Measurements from ENCODE around the gene NOP56. TPM values are rescaled to one million over a fixed set of nuclear protein-coding genes. Genes with fewer than 3 reads are reported as not detected.

NOP56 gene
- total RNA-seq, 3 donors from 2014 or later = 1,094 to 1,238 (median 1,145) TPM

DNA sequence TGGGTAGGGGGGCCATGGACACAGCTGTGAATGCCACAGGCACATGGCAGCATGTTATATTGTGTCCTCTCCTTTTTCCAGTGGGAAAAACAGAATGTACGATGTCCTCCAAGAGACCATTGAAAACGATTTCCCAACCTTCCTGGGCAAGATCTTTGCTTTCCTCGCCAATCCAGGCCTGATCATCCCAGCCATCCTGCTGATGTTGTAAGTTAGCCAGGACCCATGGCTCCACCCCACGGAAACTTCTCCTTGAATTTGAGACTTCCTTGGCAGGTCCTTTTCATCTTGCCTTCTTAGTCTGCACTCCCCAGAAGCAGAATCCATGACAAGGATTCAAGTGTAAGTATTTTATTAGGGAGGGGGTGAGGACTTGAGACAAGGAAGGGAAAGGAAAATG lies 28.2 kb upstream of the NOP56 start:
- DNase-seq (no peak), ATAC-seq (no peak)
- H3K36me3 Mint-ChIP-seq (ENCODE audit: insufficient read depth) = no peaks in the 10 kb centered on the region
- peaks cover 13% of the 10 kb centered on the region for H3K9me3 Mint-ChIP-seq
- no peaks in the 10 kb centered on the region for H3K4me1 Mint-ChIP-seq (ENCODE audit: low read depth)
- peaks cover 30% of the 10 kb centered on the region for H3K27me3 Mint-ChIP-seq (ENCODE audit: low read depth)
- no peak overlapping the region for H3K4me3 Mint-ChIP-seq

DNA sequence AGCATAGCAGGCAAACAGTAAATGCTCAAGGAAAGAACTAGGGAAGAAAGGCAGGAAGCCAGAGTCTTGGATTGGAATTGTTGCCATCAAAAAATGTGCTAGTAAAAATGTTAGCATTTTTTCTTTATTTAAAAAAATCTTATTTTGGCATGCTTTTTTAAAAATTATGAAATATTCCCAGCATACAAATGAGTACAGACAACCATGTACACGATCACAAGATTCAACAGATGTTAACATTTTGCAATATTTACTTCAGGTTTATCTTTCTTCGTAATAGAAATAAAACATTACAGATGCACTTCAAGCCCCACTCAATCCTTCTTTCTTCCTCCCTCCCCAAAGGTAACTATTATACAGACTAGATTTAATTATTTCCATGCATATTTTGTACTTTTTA lies 27.4 kb upstream of the NOP56 start:
- H3K4me1 Mint-ChIP-seq (ENCODE audit: low read depth) = no peaks in the 10 kb centered on the region
- no peak for DNase-seq
- peaks cover 22% of the 10 kb centered on the region for H3K27me3 Mint-ChIP-seq (ENCODE audit: low read depth)
- peaks cover 16% of the 10 kb centered on the region for H3K9me3 Mint-ChIP-seq
- ATAC-seq = no peak
- no peak overlapping the region for H3K4me3 Mint-ChIP-seq
- no peaks in the 10 kb centered on the region for H3K36me3 Mint-ChIP-seq (ENCODE audit: insufficient read depth)

DNA sequence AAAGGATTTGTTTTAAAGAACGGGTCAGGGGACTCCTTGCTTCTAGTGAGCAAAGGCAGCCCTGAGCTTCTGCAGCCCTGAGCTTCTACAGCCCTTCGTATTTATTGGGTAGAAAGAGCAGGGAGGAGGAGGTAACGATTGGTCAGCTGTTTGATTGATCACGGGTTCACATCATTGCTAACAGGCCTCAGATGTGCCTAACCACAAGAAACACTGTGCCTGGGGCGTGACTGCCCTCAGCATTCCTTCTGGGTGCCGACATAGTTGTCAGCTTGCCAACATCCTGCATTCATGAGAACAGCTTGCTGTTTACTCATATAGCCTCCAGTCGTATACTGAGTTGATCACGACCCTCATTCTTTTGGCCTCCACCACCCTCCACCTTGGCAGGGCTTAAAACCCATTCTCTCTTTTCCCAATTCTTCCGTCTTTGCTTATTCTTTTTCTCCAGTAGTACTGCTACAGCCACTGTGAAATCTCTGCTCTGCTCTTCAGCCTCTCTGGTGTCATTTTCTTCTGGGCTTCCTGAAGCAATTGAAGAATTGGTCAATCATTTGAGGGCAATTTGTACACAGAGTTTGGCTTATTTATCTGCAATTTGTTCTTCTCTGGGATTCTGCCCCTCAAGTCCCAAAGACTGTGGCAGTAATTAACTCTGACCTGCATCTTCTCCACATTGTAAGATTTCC lies 25.4 kb upstream of the NOP56 start:
- H3K27me3 Mint-ChIP-seq (ENCODE audit: low read depth) = peaks cover 21% of the 10 kb centered on the region
- no peaks in the 10 kb centered on the region for H3K4me1 Mint-ChIP-seq (ENCODE audit: low read depth)
- peaks cover 1% of the 10 kb centered on the region for H3K36me3 Mint-ChIP-seq (ENCODE audit: insufficient read depth)
- ATAC-seq (no peak), DNase-seq (no peak)
- H3K9me3 Mint-ChIP-seq = peaks cover 33% of the 10 kb centered on the region
- no peak overlapping the region for H3K4me3 Mint-ChIP-seq

DNA sequence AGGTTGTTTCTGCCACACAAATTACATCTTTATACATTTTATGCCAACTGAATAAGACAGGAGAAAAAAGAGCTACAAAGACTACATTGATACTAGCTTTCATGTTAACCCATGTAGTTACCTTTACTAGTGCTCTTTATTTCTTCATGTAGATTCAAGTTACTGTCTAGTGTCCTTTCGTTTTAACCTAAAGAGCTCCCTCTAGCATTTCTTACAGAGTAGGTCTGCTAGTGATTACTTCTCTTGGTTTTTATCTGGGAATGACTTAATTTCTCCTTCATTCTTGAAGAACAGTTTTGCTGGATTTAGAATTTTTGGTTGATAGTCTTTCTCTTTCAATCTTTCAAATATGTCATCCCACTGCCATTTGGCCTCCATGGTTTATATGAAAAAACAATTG lies 21.2 kb upstream of the NOP56 start:
- H3K4me1 Mint-ChIP-seq (ENCODE audit: low read depth) = no peaks in the 10 kb centered on the region
- H3K9me3 Mint-ChIP-seq = peaks cover 28% of the 10 kb centered on the region
- H3K36me3 Mint-ChIP-seq (ENCODE audit: insufficient read depth) = peaks cover 1% of the 10 kb centered on the region
- DNase-seq (no peak), ATAC-seq (no peak)
- no peak overlapping the region for H3K4me3 Mint-ChIP-seq
- H3K27me3 Mint-ChIP-seq (ENCODE audit: low read depth) = peaks cover 18% of the 10 kb centered on the region

DNA sequence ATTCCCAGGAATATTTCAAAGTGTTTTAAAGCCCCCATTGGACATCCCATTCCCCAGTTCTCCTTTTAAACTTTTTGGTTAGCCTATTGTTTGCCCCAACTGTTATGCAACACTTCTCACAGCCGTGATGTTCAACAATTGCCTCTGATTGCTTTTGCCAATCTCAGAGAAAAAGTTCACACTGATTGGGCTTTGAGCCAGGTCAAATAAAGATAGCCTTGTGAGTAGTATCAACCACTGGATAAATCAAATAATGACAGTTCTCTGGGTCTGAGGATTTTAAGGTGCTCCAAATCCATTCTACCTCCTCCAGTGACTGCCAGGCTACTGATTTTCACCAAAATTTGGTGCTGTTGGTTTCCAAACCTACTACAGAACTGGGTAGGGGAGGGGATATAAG lies 19.1 kb upstream of the NOP56 start:
- ATAC-seq (no peak), DNase-seq (no peak)
- Mint-ChIP-seq H3K27me3 (ENCODE audit: low read depth) (peaks cover 14% of the 10 kb centered on the region), H3K4me3 (no peak overlapping the region), H3K4me1 (ENCODE audit: low read depth) (no peaks in the 10 kb centered on the region), H3K9me3 (peaks cover 21% of the 10 kb centered on the region), H3K36me3 (ENCODE audit: insufficient read depth) (peaks cover 1% of the 10 kb centered on the region)

DNA sequence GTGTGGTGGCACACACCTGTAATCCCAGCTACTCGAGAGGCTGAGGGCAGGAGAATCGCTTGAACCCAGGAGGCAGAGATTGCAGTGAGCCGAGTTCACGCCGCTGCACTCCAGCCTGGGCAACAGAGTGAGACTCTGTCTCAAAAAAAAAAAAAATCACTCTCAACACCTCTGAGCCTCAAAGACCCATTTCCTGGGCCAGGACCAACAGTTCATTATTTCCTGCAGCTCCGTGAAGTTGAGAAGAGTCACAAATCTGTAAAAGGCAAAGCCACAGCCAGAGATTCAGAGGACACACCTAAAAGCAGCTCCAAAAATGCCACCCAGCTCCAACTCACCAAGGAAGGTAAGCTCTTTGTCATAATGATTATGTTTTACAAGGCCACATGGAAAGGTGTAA lies 15.2 kb upstream of the NOP56 start:
- Mint-ChIP-seq H3K36me3 (ENCODE audit: insufficient read depth) (no peaks in the 10 kb centered on the region), H3K4me3 (no peak overlapping the region), H3K9me3 (no peaks in the 10 kb centered on the region), H3K27me3 (ENCODE audit: low read depth) (peaks cover 6% of the 10 kb centered on the region), H3K4me1 (ENCODE audit: low read depth) (no peaks in the 10 kb centered on the region)
- DNase-seq (no peak), ATAC-seq (no peak)

DNA sequence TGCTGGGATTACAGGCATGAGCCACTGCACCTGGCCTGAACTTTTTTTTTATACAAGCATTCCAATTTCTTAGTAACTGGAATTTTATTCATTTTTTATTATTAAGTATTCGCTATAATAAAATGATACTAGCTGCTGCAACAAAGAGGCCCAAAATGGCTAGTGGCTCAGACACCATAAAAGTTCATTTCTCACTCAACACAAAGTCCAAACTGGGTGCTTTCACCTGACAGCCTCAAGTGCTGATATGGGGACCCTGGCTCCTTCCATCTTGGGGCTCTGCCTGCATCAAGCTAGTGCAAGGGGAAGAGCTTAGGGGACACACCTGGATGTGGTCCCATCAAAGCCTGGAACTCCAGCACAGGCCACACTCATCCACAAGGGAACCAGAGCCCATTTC lies 12.2 kb upstream of the NOP56 start:
- H3K9me3 Mint-ChIP-seq = no peaks in the 10 kb centered on the region
- no peak for DNase-seq
- no peaks in the 10 kb centered on the region for H3K27me3 Mint-ChIP-seq (ENCODE audit: low read depth)
- no peak for ATAC-seq
- no peaks in the 10 kb centered on the region for H3K4me1 Mint-ChIP-seq (ENCODE audit: low read depth)
- peaks cover 3% of the 10 kb centered on the region for H3K36me3 Mint-ChIP-seq (ENCODE audit: insufficient read depth)
- no peak overlapping the region for H3K4me3 Mint-ChIP-seq

DNA sequence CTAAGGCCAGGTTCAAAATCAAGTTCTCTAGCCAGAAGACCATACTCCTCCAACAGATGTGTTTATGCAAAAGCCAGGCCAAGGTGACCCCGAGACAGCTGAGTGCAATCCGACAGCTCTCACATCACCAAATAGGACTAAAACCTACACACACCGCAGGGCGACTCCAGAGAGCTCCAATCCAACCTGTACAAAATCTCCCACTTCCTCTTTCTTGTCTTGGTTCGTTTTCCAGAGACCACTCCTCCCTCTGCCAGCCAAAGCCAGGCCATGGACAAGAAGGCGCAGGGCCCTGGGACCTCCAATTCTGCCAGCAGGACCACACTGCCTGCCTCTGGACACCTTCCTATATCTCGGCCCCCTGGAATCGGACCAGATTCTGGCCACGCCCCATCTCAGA lies 11.5 kb upstream of the NOP56 start:
- no peak overlapping the region for H3K4me3 Mint-ChIP-seq
- ATAC-seq (no peak), DNase-seq (no peak)
- H3K36me3 Mint-ChIP-seq (ENCODE audit: insufficient read depth) = peaks cover 3% of the 10 kb centered on the region
- no peaks in the 10 kb centered on the region for H3K4me1 Mint-ChIP-seq (ENCODE audit: low read depth)
- H3K27me3 Mint-ChIP-seq (ENCODE audit: low read depth) = no peaks in the 10 kb centered on the region
- H3K9me3 Mint-ChIP-seq = no peaks in the 10 kb centered on the region

DNA sequence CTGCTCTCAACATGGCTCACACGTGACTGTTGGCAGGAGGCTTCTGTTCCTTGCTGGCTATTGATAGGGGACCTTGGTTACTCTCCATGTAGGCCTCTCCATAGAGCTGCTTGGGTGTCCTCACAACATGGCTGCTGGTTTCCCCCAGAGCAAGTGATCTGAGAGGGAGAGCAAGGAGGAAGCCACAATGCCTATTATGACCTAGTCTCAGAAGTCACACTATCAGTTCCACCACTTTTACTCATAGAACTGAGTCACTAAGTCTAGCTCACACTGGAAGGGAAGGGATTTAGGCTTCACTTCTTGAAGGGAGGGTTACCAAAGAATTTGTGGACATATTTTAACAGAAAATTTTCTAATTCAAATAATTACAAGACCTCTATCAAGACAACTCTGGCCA lies 8.7 kb upstream of the NOP56 start:
- Mint-ChIP-seq H3K4me1 (ENCODE audit: low read depth) (no peaks in the 10 kb centered on the region), H3K27me3 (ENCODE audit: low read depth) (no peaks in the 10 kb centered on the region), H3K9me3 (no peaks in the 10 kb centered on the region), H3K4me3 (no peak overlapping the region), H3K36me3 (ENCODE audit: insufficient read depth) (peaks cover 3% of the 10 kb centered on the region)
- DNase-seq (no peak), ATAC-seq (no peak)

DNA sequence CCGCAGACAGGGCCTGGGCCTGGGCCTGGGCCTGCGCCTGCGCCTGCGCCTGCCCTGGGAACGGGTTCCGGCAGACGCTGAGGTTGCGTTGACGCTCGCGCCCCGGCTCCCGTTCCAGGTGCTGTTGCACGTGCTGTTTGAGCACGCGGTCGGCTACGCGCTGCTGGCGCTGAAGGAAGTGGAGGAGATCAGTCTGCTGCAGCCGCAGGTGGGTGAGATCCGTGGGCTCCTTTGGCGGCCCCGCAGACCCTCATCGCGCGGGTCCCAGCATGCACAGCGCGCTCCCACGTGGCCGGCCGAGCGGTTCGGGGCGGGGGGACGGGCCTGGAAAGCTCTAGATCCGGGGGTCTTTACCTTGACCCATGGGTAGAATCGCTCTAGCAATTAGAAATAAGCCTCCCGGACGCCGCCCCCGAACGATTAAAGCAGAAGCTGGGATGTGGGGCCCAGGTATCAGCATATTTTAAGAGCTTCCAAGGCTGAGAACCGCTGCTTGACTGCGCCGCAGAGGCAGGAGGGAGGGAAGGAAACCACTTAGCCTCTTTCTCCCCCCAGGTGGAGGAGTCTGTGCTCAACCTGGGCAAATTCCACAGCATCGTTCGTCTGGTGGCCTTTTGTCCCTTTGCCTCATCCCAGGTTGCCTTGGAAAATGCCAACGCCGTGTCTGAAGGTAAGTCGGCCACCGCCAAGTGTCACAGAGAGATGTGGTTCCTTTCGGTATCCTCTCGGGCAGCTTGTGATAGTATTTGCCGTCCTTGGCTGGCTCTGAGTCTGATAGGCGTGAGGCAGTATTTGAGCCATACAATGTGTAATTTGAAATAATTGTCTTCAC lies 508 bp downstream of the NOP56 start:
- Mint-ChIP-seq H3K27me3 (ENCODE audit: low read depth) (no peaks in the 10 kb centered on the region), H3K4me3 (peak overlapping the region; percentile 89), H3K4me1 (ENCODE audit: low read depth) (peaks cover 43% of the 10 kb centered on the region), H3K9me3 (no peaks in the 10 kb centered on the region), H3K36me3 (ENCODE audit: insufficient read depth) (peaks cover 43% of the 10 kb centered on the region)
- peak; percentile 47 to 53 for ATAC-seq
- DNase-seq = no peak

DNA sequence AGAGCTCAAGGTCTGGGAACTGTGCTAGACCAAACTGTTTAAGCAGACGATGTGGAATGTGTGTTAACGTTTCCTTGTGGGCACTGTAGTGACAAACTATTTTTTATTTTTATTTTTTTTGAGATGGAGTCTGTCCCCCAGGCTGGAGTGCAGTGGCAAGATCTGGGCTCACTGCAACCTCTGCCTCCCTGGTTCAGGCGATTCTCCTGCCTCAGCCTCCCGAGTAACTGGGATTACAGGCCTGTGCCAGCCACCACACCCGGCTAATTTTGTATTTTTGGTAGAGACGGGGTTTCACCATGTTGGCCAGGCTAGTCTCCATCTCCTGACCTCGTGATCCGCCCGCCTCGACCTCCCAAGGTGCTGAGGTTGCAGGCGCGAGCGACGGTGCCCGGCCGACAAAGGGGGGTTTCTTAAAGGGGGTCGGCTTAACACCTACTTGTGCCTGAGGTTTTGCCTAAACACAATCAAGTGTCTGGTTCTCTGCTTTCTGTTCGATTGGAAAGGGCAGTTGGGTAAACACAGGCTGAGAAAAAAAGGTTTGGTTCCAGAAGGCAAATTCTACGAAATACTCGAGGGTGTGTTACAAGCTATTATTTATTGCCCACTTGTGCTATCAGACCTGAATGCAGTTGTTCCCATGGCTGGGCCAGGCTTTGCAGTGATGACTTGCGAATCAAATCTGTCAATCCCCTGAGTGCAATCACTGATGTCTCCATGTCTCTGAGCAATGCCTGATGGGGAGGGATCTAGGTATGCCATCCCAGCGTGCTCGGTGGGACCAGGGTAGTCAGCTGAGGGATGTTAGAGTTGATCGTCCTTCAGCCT lies 1.3 kb downstream of the NOP56 start:
- H3K27me3 Mint-ChIP-seq (ENCODE audit: low read depth) = no peaks in the 10 kb centered on the region
- H3K36me3 Mint-ChIP-seq (ENCODE audit: insufficient read depth) = peaks cover 47% of the 10 kb centered on the region
- H3K4me3 Mint-ChIP-seq = peak overlapping the region; percentile 89
- ATAC-seq = no peak
- peaks cover 43% of the 10 kb centered on the region for H3K4me1 Mint-ChIP-seq (ENCODE audit: low read depth)
- no peak for DNase-seq
- H3K9me3 Mint-ChIP-seq = no peaks in the 10 kb centered on the region

DNA sequence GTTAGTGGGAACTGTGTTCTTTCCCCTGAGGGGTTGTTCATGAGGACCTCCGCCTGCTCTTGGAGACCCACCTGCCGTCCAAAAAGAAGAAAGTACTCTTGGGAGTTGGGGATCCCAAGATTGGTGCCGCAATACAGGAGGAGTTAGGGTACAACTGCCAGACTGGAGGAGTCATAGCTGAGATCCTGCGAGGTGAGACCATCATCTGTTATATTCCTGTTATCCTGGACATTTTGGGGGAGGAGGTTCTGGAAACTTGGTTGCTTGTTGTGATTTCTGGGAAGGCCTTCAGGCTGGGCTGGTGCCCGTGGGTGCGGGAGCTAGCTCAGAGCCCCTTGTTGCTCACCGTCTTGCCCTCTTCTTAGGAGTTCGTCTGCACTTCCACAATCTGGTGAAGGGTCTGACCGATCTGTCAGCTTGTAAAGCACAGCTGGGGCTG lies 2.0 kb downstream of the NOP56 start:
- H3K4me1 Mint-ChIP-seq (ENCODE audit: low read depth) = peaks cover 43% of the 10 kb centered on the region
- no peaks in the 10 kb centered on the region for H3K27me3 Mint-ChIP-seq (ENCODE audit: low read depth)
- H3K4me3 Mint-ChIP-seq = peak overlapping the region; percentile 89
- H3K9me3 Mint-ChIP-seq = no peaks in the 10 kb centered on the region
- DNase-seq (no peak), ATAC-seq (no peak)
- H3K36me3 Mint-ChIP-seq (ENCODE audit: insufficient read depth) = peaks cover 50% of the 10 kb centered on the region

DNA sequence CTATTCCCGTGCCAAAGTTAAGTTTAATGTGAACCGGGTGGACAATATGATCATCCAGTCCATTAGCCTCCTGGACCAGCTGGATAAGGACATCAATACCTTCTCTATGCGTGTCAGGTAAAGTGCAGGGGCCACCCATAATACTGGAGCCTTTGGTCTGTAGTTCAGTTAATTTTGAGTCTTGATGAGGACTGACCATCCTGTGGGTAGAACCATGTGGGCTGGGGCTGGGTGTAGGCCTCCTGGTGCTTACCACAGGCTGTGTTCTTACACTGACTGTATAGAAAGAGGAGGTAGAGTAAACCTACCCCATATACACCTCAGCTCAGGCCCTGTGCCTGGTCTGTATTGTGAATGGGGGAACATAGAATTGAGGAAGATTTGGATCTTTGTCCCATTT lies 2.4 kb downstream of the NOP56 start:
- DNase-seq (no peak), ATAC-seq (no peak)
- H3K4me1 Mint-ChIP-seq (ENCODE audit: low read depth) = peaks cover 40% of the 10 kb centered on the region
- H3K4me3 Mint-ChIP-seq = peak overlapping the region; percentile 89
- H3K36me3 Mint-ChIP-seq (ENCODE audit: insufficient read depth) = peaks cover 50% of the 10 kb centered on the region
- H3K9me3 Mint-ChIP-seq = no peaks in the 10 kb centered on the region
- no peaks in the 10 kb centered on the region for H3K27me3 Mint-ChIP-seq (ENCODE audit: low read depth)

DNA sequence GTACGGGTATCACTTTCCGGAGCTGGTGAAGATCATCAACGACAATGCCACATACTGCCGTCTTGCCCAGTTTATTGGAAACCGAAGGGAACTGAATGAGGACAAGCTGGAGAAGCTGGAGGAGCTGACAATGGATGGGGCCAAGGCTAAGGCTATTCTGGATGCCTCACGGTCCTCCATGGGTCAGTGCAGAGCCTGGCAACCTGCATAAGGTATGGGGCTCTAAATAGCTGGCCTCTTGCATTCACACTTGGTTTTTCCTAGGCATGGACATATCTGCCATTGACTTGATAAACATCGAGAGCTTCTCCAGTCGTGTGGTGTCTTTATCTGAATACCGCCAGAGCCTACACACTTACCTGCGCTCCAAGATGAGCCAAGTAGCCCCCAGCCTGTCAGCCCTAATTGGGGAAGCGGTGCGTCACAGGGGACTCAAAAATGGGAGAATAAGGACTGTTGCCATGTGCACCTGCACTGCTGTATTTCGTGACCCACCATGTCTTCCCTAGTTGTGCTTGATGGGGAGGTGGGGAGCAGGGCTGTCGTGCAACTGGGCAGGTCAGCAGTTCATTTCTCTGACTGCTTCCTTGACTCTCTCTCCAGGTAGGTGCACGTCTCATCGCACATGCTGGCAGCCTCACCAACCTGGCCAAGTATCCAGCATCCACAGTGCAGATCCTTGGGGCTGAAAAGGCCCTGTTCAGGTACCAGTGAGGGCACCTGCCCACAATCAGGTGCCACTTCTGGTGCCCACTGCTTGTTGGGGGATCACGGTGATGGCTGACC lies 3.1 kb downstream of the NOP56 start:
- peaks cover 35% of the 10 kb centered on the region for H3K4me1 Mint-ChIP-seq (ENCODE audit: low read depth)

More for the DNA sequence above, 3.1 kb downstream of the NOP56 start:
- DNase-seq (no peak), ATAC-seq (no peak)
- Mint-ChIP-seq H3K4me3 (peak overlapping the region; percentile 89), H3K27me3 (ENCODE audit: low read depth) (no peaks in the 10 kb centered on the region), H3K9me3 (no peaks in the 10 kb centered on the region), H3K36me3 (ENCODE audit: insufficient read depth) (peaks cover 51% of the 10 kb centered on the region)
